ENCODE results near the gene IL1RAPL2.

- TF ChIP-seq CTCF (IDR thresholded peaks at IDR 0.05) (no peak), POLR2A (IDR thresholded peaks at IDR 0.05) (no peak)
Measured at GRCh38 chrX:105052926-105053325, 486.9 kb downstream of the IL1RAPL2 start.

All from right lobe of liver (tissue), 4 donors.